Keratinocyte (primary cell): ENCODE measurements around the gene TMEM120B.

Source experiments
- CTCF ChIP-seq, 3 experiments: IDR thresholded peaks in 1 of 3; conservative IDR thresholded peaks in 1 of 3; optimal IDR thresholded peaks in 1 of 3; 2 replicates in 2 of 3; 3 replicates in 1 of 3; pipeline versions ENCODE3 to v1.5.1; 2011; ENCODE audit warnings: low read length in 3 of 3, mild to moderate bottlenecking in 3 of 3, moderate library complexity in 2 of 3, control low read depth in 1 of 3, inconsistent platforms in 1 of 3; ENCODE audit not compliant: insufficient read depth in 2 of 3; ENCODE audit errors: extremely low read depth in 1 of 3
- EZH2 ChIP-seq: IDR thresholded peaks from one replicate; pipeline ENCODE4 v1.6.1; 2012; ENCODE audit warnings: inconsistent platforms, mild to moderate bottlenecking, low read length, moderate library complexity

- TF ChIP-seq CTCF (optimal IDR thresholded peaks at IDR 0.05 in 1 of 3, IDR thresholded peaks at IDR 0.05 in 1 of 3, conservative IDR thresholded peaks at IDR 0.05 in 1 of 3; ENCODE audit: extremely low read depth in 1 of 3, insufficient read depth in 2 of 3, low read length in 3 of 3) = no peak
- TF ChIP-seq EZH2 = no peak
These were observed 82.0 kb downstream of the TMEM120B start for GRCh38 chr12:121794534-121795033.
